ENCODE results near the gene PLCG2.
"Not testable (repeated sequence)": the region's sequence is repeated elsewhere in the genome, so short reads cannot be mapped to it uniquely, and the experiment has no call there.

Gene PLCG2

DNA sequence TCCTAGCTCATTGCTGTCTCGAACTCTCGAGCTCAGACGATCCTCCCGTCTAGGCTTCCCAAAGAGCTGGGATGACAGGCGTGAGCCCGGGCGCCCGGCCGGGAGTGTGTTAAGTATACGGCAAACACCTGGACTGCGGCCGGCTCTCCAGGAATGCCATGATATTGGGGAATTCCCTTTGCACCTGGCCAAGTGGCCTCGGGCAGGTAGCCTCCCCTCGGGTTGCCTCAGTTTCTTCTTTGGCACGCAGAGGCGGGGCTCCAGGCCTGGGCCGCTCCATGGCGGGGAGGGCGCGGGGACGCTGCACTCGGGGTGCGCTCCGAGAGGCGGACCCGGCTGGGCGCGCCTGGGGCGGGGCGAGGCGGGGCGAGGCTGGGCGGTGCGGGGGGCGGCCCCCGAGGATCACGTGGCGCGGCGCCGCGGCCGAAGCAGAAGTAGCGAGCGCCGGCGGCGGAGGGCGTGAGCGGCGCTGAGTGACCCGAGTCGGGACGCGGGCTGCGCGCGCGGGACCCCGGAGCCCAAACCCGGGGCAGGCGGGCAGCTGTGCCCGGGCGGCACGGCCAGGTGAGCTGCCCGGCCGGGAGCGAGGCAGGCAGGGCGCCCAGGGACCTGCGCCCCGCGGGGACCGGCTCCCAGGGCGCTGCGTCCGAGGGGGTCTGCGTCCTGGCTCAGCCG is at the start of gene PLCG2:
TSS of gene PLCG2 (plus strand) at position 431 of the 675 bp plus-strand sequence. CDS start 6,699 bp downstream, outside the sequence.
- DNase-seq = peak; percentile 94

DNA sequence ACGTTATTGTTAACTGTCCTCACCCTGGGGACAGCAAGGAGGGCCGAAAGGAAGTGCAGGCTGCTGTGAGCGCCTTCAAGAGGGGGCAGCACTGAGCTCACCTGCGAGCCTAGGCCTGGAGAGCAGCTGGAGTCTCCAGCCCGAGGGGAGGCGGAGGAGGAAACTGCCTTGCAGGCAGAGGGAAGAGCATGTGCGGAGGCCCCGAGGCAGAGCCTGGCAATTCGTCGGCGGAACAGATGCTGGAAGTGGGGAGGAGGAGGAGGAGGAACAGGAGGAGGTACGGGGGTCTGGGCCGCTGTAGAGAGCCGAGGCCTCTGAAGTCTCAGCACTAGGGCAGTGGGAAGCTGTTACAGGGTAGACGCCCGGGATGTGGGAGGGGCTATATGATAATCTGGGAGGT is 49.6 kb upstream of the PLCG2 start:
- no peak for DNase-seq

DNA sequence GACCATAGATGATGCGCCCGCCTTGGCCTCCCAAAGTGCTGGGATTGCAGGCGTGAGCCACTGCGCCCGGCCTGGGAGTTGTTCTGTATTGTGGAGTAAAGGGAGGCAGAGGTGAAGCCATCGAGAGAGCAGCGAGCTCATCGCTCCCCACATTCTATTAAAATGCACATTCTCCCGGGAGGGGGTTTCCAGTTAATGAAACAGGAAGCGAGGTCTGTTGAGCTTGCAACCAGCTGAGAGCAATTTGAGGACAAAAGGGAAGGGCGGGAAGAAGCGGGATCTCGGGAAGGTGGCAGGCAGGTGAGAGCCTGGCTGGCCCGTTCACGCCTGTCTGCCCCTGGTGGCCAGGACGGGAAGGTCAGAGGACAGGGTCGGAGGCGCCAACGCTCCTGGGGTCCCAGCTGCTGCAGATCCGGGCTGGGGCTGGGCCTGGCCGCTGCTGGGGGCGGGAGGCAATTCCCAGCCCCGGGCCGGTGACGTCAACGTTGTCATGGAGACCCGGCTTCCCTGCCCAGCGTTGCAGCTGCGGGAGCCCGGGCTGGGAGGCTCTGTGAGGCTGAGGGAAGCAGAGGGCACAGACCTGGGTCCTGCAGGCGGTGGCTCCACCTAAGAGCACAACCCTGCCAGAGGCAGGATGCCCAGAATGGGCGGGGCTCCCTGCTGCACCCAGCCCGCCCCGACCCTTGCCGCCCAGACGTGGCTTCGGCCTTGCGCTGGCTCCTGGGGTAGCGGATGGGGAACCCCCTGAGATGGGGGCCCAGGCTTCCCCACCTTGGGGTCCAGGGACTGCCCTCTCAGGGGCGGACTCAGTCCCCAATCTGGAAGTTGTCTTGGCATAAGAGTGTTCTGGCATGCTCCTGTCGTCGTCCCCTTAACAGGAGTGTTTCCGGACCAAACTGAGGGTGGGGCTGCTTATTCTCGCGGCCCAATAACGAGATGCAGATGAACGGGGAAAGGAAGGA is 48.7 kb upstream of the PLCG2 start:
- peak; percentile 77 for DNase-seq

DNA sequence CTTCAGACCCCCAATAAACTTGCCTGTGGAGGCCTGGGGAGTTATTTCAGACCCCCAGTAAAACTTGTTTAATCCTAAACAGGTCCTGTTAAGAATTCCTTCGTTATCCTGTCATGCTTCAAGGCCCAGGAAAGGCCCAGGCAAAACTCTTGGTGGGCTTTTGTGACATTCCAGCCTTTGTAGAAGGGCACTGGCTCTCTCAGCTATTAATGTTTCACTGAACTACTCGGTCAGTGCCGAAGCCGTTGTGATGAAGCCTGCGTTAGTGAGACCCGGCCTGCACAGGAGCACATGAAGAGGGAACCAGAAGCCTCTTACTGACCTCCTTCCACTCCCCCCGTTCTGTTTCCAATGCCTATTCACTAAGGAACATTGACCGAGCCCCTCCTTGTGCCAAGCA is 47.4 kb upstream of the PLCG2 start:
- DNase-seq = no peak

DNA sequence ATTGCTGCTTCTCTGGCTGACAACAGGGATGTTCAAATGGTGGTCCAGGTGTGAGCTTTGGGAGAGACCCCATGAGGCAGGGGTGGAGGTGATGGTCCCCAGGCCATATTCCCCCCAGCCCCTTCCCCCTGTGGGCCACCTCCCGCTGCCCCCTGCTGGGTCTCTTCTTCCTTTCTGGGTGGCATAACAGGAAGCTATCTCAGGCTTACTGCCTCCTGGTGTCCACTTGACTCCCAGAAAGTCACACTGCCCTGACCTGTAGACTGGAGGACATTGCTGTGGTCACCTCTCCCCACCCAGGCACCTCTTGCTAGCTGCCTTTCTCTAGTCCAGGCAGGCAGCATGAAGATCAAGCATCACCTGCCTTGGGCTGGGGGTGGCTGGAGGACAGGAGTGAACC is 46.4 kb upstream of the PLCG2 start:
- DNase-seq = no peak

DNA sequence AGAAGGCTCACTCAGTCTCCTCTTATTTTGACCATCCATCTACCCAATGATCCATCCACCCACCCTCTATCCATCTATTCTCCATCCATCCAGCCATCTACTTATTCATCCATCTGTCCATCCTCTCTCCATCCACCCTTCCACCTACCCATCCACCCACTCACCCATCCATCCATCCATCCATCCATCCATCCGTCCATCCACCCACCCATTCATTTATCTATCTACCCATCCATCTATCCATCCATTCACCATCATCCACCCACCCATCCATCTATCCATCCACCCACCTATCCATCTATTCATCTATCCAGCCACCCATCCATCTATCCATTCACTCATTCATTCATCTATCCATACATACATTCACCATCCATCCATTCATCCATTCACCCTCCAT is 45.8 kb upstream of the PLCG2 start:
- no peak for DNase-seq

DNA sequence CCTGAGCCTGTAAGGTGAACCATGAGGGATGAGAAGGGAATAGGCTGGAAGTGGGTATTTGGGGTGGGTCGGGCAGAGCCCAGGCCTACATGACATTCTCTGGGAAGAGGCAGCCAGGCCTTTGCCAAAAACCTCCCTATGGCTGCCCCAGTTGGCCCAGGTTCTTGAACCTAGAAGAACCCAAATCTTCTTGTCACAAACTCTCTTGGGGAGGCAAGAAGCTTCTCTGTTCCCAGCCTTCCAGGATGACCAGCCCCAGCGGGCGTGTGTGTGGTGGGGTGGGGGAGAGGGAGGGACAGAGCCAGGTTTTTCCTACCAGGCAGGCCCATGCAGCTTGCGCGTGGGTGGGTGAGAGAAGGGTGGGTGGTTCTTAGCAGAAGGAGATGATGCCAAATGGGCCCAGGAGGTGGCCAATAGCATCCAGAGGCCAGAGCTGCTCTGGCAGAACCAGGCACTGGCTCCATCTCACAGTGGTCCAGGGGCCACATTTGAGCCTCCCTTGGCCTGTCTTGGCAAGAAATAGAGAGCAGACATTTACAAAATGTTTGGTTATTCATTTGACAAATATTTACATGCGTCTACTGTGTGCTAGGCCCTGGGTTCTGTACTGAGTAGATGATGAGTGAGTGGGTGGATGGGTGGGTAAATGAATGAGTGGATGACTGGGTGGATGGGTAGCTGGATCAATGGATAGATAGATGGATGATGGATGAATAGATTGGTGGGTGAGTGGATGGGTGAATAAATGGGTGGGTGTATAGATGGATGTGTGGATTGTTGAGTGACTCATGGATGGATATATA is 44.3 kb upstream of the PLCG2 start:
- DNase-seq = no peak

DNA sequence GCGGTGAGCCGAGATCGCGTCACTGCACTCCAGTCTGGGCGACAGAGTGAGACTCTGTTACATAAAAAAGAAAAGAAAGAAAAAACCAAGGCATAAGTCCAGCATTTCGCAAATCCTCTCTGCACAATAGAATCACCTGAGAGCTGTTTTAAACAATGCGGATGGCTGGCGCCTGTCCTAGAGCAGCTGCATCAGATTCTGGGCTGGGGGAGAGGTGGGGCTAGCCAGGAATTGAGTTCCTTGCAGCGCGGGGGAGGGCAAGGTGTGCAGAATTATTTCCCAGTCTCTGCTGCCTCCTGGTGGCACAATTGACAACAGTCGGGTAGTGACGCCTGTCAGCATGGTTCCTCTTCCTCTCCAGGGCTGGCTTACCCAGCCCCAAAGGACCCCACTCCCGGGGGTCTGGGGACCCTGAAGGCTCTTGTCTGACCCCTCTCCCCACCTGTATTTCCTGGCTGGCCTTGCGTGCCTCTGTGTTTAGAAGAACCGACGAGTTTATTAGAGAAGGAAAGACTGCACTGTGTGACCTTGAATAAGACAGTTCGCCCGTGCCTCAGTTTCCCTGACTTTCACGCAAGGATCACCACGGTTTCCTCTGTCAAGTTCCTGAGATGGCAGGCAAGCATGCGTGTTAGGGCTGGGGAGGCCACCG is 41.1 kb upstream of the PLCG2 start:
- DNase-seq = peak; percentile 83

DNA sequence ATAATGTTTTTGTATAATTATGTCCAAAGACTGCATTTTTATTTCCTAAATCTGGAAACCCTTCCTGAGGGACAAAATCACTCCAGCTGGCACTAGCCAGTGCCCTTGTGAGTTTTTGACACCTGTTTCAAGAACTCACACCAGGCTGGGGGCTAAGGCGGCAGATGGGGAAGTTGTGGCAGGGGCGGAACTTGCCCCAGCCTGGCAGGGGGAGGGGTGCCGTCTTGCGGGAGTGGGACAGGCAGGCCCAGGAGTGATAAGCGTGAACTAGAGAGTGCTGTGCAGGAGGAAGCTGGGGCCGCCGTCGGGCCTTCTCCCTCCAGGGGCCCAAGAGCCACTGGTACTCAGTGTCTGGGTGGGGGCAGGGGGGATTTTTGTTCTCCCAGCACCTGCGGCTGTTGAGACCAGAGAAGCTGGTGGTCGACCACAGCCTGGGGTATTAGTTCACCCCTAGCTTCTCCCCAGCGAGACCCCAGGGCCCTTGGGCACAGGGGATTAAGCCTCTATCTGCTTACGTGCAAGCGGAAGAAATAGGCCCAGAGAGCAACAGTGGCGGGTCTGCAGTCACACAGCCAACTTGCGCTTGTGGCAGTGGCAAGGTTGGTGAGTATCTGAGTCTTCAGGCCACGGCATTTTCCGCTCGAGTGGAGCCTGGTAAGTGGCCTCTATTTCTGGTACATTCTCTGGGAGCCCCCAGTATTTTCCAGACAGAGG is 40.2 kb upstream of the PLCG2 start:
- no peak for DNase-seq

DNA sequence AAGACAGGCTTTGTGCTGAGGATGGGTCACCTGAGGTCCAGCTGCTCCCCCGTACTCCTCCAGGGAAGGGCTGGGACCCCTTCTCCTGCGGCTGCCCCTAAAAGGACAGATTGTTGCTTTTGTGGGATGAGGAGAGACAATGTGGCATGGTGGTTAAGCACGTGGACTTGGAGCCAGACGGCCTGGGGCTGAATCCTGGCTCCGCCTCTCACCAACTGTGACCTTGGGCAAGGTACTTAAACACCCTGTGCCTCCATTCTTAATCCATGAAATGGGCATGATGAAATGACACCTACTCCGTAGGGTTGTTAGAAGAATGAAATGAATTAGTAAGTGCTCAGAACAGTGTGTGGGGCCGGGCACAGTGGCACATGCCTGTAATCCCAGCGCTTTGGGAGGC is 39.6 kb upstream of the PLCG2 start:
- no peak for DNase-seq

DNA sequence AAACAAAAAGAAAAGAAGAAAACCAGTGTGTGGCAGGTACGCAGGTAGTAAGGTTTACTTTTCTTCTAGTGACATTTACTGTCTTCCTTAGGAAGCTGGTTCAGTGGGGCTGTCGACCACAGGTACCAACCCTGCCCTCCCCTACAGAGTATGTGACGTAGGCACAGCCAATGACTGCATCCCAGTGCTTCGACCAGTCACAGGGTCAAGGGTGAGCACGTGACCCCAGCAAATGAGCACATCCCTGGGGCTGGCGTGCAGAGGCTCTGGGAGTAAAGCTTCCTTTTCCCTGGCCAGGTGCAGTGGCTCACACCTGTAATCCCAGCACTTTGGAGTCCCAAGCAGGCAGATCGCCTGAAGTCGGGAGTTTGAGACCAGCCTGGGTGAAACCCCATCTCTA is 38.9 kb upstream of the PLCG2 start:
- DNase-seq = no peak

DNA sequence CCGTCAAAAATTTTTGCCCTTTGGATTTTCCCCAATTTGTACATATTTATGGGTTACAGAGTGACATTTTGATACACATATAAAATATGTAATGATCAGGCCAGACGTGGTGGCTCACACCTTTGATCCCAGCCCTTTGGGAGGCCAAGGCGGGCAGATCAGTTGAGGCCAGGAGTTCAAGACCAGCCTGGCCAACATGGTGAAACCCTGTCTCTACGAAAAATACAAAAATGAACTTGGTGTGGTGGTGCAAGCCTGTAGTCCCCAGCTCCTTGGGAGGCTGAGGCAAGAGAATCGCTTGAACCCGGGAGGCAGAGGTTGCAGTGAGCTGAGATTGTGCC is 37.7 kb upstream of the PLCG2 start:
- not testable (repeated sequence) for DNase-seq

DNA sequence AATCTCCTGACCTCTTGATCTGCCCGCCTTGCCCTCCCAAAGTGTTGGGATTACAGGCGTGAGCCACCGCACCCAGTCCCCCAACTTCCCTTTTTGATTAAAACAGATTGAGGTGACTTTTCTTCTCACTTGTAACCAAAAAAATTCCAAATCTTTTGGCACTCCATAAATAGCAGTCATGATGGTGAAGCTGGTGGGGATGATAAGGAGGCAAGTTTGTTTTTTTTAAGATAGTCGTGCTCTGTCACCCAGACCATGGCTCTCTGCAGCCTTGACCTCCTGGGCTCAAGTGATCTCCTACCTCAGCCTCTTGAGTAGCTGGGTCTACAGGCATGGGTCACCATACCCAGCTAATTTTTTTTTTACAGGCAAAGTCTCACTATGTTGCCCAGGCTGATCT is 34.7 kb upstream of the PLCG2 start:
- no peak for DNase-seq

DNA sequence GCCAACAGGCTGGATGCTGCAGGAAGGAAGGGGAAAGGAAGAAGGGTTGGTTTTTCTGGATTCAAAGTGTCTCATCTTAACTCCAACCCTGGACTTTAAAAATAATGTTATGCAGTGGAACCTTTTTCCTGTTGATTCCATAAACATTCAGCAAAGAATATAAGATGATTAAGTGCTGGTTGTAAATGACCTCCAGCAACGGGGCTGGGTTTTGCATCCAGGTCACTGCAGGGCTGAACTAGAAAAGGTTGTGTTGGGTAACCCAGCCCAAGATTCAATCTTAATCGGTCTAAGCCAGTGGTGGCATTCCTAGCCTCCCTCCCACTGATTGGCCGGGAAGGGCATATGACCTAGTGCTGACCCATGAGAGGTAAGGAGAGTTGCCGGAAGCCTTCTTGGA is 34.2 kb upstream of the PLCG2 start:
- DNase-seq = no peak

DNA sequence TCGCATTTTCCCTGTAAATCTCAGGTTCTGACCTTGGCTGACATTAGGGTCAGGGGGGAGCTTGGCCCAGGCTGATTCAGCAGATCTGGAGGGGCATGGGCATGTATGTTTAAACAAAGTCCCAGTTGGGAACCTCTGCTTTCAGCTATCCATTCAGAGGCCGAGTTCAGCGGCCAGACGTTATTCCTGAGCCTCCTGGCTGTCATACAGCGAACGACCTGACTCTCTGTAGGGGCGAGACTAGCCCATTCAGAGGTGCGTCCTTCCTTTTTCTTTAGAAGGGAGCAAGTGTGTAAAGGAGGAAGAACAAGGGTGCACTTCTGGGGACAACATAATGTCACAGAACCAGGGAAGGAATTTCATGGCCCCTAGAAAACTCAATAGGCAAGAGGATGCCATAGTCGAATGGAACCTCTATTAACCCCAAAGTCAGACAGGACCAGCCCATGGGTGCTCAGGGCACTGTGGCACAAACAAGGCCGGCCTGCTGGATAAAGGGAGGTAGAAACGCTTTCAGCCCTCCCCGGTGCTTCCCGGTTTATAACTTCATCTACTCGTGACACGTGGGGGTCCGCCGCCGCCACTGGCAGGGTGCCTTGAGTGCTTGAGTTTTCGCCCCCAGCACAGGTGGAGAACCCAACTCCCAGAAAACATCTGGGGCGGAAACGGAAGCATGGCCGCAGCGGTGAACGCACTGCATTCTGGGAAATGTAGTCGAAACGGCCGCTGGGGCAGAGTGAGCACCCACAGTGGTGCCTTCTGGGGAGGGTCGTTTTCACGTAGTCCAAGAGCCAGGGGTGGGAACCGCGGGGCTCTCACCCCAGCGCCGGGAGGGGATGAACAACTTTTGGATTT is 33.2 kb upstream of the PLCG2 start:
- DNase-seq = peak; percentile 83

DNA sequence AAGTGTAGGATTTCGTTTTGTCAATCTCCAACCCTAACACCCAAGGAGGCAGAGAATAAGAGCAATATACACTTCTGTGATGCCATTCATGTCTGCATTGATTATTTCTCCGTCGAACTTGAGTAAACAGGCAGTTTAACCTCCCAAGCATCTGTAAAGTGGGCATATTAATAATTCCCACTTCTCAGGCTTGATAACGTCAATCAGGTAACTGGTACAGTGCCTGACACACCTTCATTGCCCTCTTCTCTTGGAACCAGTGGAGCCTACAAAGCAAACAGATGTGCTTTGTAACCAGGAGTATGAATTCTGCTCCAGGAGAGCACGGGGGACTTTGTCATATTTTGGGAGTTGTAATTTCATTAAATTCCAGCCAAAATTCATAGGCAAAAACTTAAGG is 32.5 kb upstream of the PLCG2 start:
- DNase-seq = no peak

DNA sequence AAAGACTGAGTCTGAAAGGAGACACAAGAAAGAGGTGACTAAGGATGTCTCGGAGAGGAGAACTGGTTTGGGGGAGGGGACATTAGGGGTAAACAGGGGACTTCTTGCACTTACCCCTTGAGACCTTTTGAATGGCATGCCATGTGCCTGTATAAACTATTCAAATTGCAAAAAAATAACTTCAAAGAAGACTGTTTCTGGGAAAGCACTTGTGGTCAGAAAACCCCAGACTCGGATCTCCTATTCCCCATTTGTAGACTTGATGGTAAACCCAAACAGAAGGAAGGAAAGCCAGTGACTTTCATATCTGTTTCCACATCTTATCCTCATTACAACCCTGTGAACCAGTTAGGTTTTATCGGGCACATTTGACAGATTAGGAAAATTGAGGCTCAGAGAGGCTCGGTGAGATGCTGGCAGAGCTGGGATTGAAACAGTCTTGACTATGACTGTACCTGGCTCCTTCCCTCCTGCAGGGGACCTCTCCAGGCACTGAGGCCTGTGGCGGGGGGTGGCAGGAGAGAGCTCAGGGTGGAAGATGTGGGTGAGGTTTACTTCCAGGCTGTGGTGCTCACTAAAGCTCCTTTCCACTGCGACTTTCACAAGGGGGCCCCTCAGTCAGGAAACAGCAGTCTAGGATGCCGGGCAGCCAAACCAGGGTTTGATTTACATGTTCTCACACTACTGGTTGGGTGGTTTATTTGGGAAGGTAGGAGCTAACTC is 30.5 kb upstream of the PLCG2 start:
- DNase-seq = no peak

DNA sequence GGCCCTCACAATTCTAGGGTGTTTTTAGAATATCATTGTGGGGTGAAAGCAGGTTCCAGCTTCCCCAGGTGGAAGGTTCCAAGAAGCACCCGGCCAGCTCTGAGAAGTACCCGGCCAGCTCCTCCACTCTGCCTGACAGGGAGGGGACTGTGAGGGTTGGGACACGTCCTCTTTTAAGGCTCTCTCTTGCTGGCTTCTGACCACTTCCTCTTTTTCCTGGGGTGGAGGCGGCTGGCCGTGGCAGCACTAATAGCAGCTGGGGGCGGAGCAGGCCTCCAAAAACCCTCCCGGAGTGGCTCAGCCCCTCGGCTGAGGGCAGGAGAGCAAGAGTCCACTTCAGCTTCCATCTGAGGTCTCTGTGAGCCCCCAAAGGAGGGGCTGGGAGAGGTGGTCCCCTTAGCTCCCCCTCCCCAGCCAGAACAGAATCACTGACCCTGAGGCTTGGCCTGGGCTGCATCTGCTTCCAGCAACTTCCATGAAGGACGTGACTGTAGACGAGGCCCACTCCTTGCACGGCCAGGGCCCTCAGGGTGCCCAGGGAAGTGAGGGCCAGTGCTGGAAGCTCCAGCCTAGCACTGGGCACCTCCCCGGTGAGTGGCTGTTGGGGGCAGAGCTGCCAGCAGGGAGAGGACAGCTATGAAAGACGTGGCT is 26.7 kb upstream of the PLCG2 start:
- no peak for DNase-seq

DNA sequence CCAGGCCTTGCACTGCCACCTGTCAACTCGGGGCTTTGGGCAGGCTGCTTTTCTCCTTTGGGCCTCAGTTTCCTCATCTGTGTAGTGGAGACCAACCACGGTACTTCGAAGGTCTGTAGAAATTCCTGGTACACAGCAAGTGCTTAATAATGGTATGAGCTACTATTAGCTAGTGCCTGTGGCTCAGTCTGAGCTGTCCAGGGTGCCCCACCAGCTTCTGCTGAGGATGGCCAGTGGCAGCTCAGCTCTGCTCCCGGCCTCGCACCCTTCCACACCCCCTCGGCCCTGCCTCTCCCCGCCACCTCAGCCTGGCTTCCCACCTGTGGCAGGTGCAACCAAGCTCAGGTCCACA is 26.2 kb upstream of the PLCG2 start:
- no peak for DNase-seq

DNA sequence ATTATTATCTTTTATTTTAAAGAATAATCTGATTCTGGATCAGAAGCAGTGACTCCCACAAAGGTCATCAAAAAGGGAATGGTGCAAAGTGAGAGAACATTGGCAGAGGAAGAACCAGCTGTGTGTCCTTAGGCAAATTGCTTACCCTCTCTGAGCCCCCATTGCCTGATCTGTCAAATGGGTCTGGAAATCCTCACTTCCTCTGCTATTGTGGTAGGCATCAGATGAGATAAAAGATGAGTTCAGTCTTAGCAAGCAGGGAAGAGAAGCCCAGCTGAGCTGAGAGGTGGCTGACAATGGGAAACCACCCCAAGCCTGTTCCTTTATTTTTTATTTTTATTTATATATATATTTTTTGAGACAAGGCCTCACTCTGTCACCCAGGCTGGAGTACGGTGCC is 24.2 kb upstream of the PLCG2 start:
- DNase-seq = no peak

Data from 8988T (cell line).